ENCODE results near the gene CTDSPL. TPM values are rescaled to one million over a fixed set of nuclear protein-coding genes. Genes with fewer than 3 reads are reported as not detected.

Gene CTDSPL
- total RNA-seq, 1 experiment from 2014 or later, result 16.6 TPM

DNA sequence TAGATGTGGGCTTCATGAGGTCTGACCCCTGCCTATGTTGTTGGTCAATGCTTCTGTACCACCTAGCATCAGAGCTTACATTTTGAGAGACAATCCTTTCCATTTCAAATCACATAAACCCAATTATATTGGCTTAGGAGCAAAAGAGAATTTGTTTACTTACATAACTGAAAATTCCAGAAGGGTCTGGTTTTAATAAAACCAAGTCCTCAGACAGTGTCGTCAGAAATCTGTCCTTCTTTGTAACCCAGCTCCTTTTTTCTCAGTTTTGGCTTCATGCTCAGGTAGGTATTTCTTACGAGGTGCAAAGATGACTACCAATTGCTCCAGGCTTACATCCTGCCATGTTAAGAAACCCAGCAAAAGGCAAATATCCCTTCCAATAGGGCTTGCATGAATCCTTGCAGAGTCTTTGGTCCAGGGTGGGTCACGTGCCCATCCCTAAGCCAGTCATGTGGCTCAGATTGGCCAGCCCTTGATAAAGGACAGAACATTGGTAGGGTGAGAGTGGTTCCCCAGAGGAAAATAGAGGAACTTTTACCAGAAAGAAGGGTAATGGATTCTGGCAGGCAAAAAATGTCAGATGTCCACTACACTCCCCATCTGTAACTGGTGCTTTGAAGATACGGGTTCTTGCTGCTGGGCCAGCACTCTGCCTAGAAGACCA lies 78.7 kb downstream of the CTDSPL start:
- BruUV-seq (replicated peaks), result no TSS peak
- no peaks in the 10 kb centered on the region for H3K36me3 ChIP-seq (ENCODE audit: control insufficient read depth, insufficient read depth, low read length)
- ATAC-seq (no peak), DNase-seq (ENCODE audit: low read depth, low spot score) (no peak)
- H3K4me1 ChIP-seq (ENCODE audit: control insufficient read depth, insufficient read depth, low read length), result no peaks in the 10 kb centered on the region; the same call in none of the 2 replicates
- in situ Hi-C loops (cut with HindIII; ENCODE audit: low pct_unique_long_range_greater_than_20kb, low sequenced_read_pairs), result no loop called here
- no peak overlapping the region for H3K27ac ChIP-seq (ENCODE audit: low read length)
- intact Hi-C loops (cut with micrococcal nuclease; ENCODE audit: unreplicated experiment), result no loop called here
- POLR2A ChIA-PET, result no interaction called here
- no peaks in the 10 kb centered on the region for H3K9me3 ChIP-seq (ENCODE audit: control insufficient read depth, insufficient read depth, low read depth, low read length)
- H3K4me3 ChIP-seq (ENCODE audit: low read depth in 2 of 2, low read length in 2 of 2), result no peak overlapping the region
- CTCF ChIA-PET, result no interaction called here
- H3K27me3 ChIP-seq (ENCODE audit: control insufficient read depth, insufficient read depth, low read length), result no peaks in the 10 kb centered on the region
- TF ChIP-seq TCF7L2 (IDR thresholded peaks at IDR 0.05; ENCODE audit: low read depth, low read length) (no peak), SIN3A (IDR thresholded peaks at IDR 0.05; ENCODE audit: borderline replicate concordance, insufficient read depth, low read depth, low read length) (no peak), POLR2AphosphoS5 (IDR thresholded peaks at IDR 0.05; ENCODE audit: low read depth, low read length) (no peak)
- TF ChIP-seq, protein P1, sequence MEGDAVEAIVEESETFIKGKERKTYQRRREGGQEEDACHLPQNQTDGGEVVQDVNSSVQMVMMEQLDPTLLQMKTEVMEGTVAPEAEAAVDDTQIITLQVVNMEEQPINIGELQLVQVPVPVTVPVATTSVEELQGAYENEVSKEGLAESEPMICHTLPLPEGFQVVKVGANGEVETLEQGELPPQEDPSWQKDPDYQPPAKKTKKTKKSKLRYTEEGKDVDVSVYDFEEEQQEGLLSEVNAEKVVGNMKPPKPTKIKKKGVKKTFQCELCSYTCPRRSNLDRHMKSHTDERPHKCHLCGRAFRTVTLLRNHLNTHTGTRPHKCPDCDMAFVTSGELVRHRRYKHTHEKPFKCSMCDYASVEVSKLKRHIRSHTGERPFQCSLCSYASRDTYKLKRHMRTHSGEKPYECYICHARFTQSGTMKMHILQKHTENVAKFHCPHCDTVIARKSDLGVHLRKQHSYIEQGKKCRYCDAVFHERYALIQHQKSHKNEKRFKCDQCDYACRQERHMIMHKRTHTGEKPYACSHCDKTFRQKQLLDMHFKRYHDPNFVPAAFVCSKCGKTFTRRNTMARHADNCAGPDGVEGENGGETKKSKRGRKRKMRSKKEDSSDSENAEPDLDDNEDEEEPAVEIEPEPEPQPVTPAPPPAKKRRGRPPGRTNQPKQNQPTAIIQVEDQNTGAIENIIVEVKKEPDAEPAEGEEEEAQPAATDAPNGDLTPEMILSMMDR (IDR thresholded peaks at IDR 0.05), result no peak
- TF ChIP-seq, protein P2, sequence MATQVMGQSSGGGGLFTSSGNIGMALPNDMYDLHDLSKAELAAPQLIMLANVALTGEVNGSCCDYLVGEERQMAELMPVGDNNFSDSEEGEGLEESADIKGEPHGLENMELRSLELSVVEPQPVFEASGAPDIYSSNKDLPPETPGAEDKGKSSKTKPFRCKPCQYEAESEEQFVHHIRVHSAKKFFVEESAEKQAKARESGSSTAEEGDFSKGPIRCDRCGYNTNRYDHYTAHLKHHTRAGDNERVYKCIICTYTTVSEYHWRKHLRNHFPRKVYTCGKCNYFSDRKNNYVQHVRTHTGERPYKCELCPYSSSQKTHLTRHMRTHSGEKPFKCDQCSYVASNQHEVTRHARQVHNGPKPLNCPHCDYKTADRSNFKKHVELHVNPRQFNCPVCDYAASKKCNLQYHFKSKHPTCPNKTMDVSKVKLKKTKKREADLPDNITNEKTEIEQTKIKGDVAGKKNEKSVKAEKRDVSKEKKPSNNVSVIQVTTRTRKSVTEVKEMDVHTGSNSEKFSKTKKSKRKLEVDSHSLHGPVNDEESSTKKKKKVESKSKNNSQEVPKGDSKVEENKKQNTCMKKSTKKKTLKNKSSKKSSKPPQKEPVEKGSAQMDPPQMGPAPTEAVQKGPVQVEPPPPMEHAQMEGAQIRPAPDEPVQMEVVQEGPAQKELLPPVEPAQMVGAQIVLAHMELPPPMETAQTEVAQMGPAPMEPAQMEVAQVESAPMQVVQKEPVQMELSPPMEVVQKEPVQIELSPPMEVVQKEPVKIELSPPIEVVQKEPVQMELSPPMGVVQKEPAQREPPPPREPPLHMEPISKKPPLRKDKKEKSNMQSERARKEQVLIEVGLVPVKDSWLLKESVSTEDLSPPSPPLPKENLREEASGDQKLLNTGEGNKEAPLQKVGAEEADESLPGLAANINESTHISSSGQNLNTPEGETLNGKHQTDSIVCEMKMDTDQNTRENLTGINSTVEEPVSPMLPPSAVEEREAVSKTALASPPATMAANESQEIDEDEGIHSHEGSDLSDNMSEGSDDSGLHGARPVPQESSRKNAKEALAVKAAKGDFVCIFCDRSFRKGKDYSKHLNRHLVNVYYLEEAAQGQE (IDR thresholded peaks at IDR 0.05; ENCODE audit: insufficient read depth in 1 of 2, low read depth in 2 of 2, low read length in 1 of 2), result no peak

DNA sequence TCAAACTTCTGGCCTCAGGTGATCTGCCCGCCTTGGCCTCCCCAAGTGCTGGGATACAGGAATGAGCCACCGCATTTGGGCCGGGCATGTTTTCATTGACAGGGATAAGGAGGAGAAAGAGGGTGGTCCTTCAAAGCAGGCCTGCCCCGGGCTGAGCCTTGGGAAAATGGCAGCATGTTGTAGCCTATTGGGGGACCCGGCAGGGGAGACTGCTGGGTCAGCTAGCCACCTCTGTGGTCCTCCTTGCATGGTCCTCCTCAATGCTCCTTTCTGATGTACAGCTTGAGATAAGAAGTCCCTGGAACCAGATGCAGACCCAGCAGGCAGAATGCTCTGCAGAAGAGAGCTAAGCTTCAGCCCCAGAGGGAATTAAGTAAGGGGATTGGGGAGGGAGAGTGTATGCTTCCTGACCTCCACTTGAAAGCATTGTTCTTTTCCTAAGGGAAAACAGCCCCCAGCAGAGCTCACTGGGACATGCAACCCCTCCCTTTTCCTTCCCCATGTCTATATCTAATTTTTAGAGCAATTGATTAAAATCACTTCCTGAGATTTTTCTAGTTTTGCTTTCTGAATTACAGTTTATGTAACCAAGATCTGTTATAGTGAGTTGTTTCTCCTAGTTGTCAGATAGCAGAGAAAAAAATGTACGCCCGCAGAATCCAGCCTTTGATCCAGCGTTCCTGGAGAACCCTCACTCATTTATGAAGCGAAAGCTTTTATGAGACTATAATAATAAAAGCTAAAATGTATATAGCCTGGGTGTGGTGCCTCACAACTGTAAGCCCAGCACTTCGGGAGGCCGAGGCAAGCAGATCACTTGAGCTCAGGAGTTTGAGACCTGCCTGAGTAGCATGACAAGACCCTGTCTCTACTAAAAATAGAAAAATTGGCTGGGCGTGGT lies 80.2 kb downstream of the CTDSPL start:
- POLR2A ChIA-PET, result no interaction called here
- in situ Hi-C loops (cut with HindIII; ENCODE audit: low pct_unique_long_range_greater_than_20kb, low sequenced_read_pairs), result no loop called here
- ATAC-seq (no peak), DNase-seq (ENCODE audit: low read depth, low spot score) (no peak)
- Histone ChIP-seq H3K9me3 (ENCODE audit: control insufficient read depth, insufficient read depth, low read depth, low read length) (no peaks in the 10 kb centered on the region), H3K4me3 (ENCODE audit: low read depth in 2 of 2, low read length in 2 of 2) (no peak overlapping the region), H3K27ac (ENCODE audit: low read length) (no peak overlapping the region), H3K27me3 (ENCODE audit: control insufficient read depth, insufficient read depth, low read length) (no peaks in the 10 kb centered on the region), H3K4me1 (ENCODE audit: control insufficient read depth, insufficient read depth, low read length) (peaks cover 4% of the 10 kb centered on the region), H3K36me3 (ENCODE audit: control insufficient read depth, insufficient read depth, low read length) (no peaks in the 10 kb centered on the region)
- CTCF ChIA-PET, result no interaction called here
- no TSS peak for BruUV-seq (replicated peaks)
- TF ChIP-seq POLR2AphosphoS5 (IDR thresholded peaks at IDR 0.05; ENCODE audit: low read depth, low read length), result no peak
- TF ChIP-seq, protein P1 (IDR thresholded peaks at IDR 0.05), result no peak
- no peak for TF ChIP-seq SIN3A (IDR thresholded peaks at IDR 0.05; ENCODE audit: borderline replicate concordance, insufficient read depth, low read depth, low read length)
- intact Hi-C loops (cut with micrococcal nuclease; ENCODE audit: unreplicated experiment), result no loop called here
